ENCODE data around the gene MACROD2. TPM values are rescaled to one million over a fixed set of nuclear protein-coding genes. Genes with fewer than 3 reads are reported as not detected.

Gene MACROD2
- total RNA-seq, 2 donors from 2014 or later: 8.0 to 19.4 TPM

GRCh38 chr20:15166744-15167143 is 1171.4 kb downstream of the MACROD2 start:
- H3K4me3 ChIP-seq: no peak overlapping the region
- H3K9me3 ChIP-seq: no peaks in the 10 kb centered on the region
- intact Hi-C loops (cut with DNase I): no loop called here
- H3K27me3 ChIP-seq (replicated peaks; ENCODE audit: insufficient read depth): no peaks in the 10 kb centered on the region
- H3K4me1 ChIP-seq (replicated peaks): no peaks in the 10 kb centered on the region
- H3K27ac ChIP-seq: no peak overlapping the region
- H3K36me3 ChIP-seq: no peaks in the 10 kb centered on the region
- DNase-seq (ENCODE audit: low spot score): no peak
- TF ChIP-seq POLR2A (IDR thresholded peaks at IDR 0.05) (no peak), CTCF (IDR thresholded peaks at IDR 0.05) (no peak), POLR2AphosphoS5 (IDR thresholded peaks at IDR 0.05) (no peak)

GRCh38 chr20:15171016-15171415 is 1175.7 kb downstream of the MACROD2 start:
- no peaks in the 10 kb centered on the region for H3K4me1 ChIP-seq (replicated peaks)
- WGBS: 90% methylated on average over 3 of the region's 3 CpGs
- no peak overlapping the region for H3K4me3 ChIP-seq
- H3K9me3 ChIP-seq: no peaks in the 10 kb centered on the region
- H3K27ac ChIP-seq: no peak overlapping the region
- no peak for DNase-seq (ENCODE audit: low spot score)
- no peaks in the 10 kb centered on the region for H3K27me3 ChIP-seq (replicated peaks; ENCODE audit: insufficient read depth)
- TF ChIP-seq POLR2A (IDR thresholded peaks at IDR 0.05): no peak
- TF ChIP-seq POLR2AphosphoS5 (IDR thresholded peaks at IDR 0.05): no peak
- TF ChIP-seq CTCF (IDR thresholded peaks at IDR 0.05): no peak
- intact Hi-C loops (cut with DNase I): no loop called here
- H3K36me3 ChIP-seq: no peaks in the 10 kb centered on the region

GRCh38 chr20:15176929-15177328 is 1181.6 kb downstream of the MACROD2 start:
- Histone ChIP-seq H3K4me3 (no peak overlapping the region), H3K36me3 (no peaks in the 10 kb centered on the region), H3K27me3 (replicated peaks; ENCODE audit: insufficient read depth) (no peaks in the 10 kb centered on the region), H3K27ac (no peak overlapping the region), H3K4me1 (replicated peaks) (no peaks in the 10 kb centered on the region), H3K9me3 (no peaks in the 10 kb centered on the region)
- WGBS: 91% methylated on average over 4 of the region's 4 CpGs
- DNase-seq (ENCODE audit: low spot score): no peak
- intact Hi-C loops (cut with DNase I): no loop called here
- TF ChIP-seq POLR2A (IDR thresholded peaks at IDR 0.05): no peak
- TF ChIP-seq CTCF (IDR thresholded peaks at IDR 0.05): no peak
- TF ChIP-seq POLR2AphosphoS5 (IDR thresholded peaks at IDR 0.05): no peak

DNA sequence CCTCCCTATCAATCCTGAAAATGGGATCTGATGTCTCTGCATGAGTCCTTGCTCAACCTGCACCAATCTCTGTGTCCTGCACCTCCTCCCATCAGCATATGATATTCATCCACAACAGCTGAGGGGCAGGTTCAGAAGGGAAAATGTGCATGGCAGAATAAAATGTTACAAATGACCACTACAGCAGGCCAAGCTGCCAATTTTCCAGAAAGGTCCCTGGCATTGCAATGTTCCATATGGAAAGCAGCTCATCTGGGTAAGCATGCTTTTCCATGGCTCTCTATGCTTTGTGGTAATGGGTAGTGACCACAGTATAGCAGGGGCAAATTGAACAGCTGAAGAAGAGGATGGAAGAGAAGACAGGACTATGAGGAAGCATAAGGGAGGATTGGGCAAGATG is 1183.3 kb downstream of the MACROD2 start:
- intact Hi-C loops (cut with DNase I): no loop called here
- no peak for TF ChIP-seq POLR2A (IDR thresholded peaks at IDR 0.05)
- no peak for TF ChIP-seq CTCF (IDR thresholded peaks at IDR 0.05)
- TF ChIP-seq POLR2AphosphoS5 (IDR thresholded peaks at IDR 0.05): no peak

GRCh38 chr20:15179381-15179780 is 1184.1 kb downstream of the MACROD2 start:
- H3K4me1 ChIP-seq (replicated peaks): no peaks in the 10 kb centered on the region
- DNase-seq (ENCODE audit: low spot score): no peak
- intact Hi-C loops (cut with DNase I): no loop called here
- 25% methylated on average over 2 of the region's 2 CpGs for WGBS
- no peaks in the 10 kb centered on the region for H3K9me3 ChIP-seq
- H3K27me3 ChIP-seq (replicated peaks; ENCODE audit: insufficient read depth): no peaks in the 10 kb centered on the region
- no peaks in the 10 kb centered on the region for H3K36me3 ChIP-seq
- TF ChIP-seq POLR2A (IDR thresholded peaks at IDR 0.05): no peak
- TF ChIP-seq CTCF (IDR thresholded peaks at IDR 0.05): no peak
- TF ChIP-seq POLR2AphosphoS5 (IDR thresholded peaks at IDR 0.05): no peak
- H3K27ac ChIP-seq: no peak overlapping the region
- no peak overlapping the region for H3K4me3 ChIP-seq

More for the DNA sequence above, 1183.3 kb downstream of the MACROD2 start:
- Histone ChIP-seq H3K27ac (no peak overlapping the region), H3K4me1 (replicated peaks) (no peaks in the 10 kb centered on the region), H3K9me3 (no peaks in the 10 kb centered on the region), H3K36me3 (no peaks in the 10 kb centered on the region), H3K4me3 (no peak overlapping the region), H3K27me3 (replicated peaks; ENCODE audit: insufficient read depth) (no peaks in the 10 kb centered on the region)
- DNase-seq (ENCODE audit: low spot score): no peak
